HG02588 (cell line): ENCODE measurements around the gene L3MBTL1.

Experiments used
- ATAC-seq: cut with Tn5 transposase; IDR thresholded peaks from one replicate; pipeline ENCODE4 v1.9.1; 2021; ENCODE audit warnings: mild to moderate bottlenecking, moderate library complexity; ENCODE audit not compliant: unreplicated experiment

L3MBTL1 gene

GRCh38 chr20:43558412-43559146 lies 51.1 kb downstream of the L3MBTL1 start, which contains the start of gene SGK2:
Gene SGK2, plus strand, starts transcription at chr20:43559027. Its CDS starts 7,469 bp downstream, at chr20:43566496.
- no peak for ATAC-seq

- no peak for ATAC-seq
These were observed 51.9 kb downstream of the L3MBTL1 start for GRCh38 chr20:43559147-43559987.

GRCh38 chr20:43560974-43561373 lies 53.5 kb downstream of the L3MBTL1 start:
- no peak for ATAC-seq

GRCh38 chr20:43563429-43563828 lies 55.9 kb downstream of the L3MBTL1 start:
- no peak for ATAC-seq

GRCh38 chr20:43563991-43564390 lies 56.5 kb downstream of the L3MBTL1 start:
- ATAC-seq = no peak

GRCh38 chr20:43564455-43564854 lies 57.0 kb downstream of the L3MBTL1 start:
- ATAC-seq = no peak

GRCh38 chr20:43564993-43565757 lies 57.7 kb downstream of the L3MBTL1 start:
- no peak for ATAC-seq

GRCh38 chr20:43565758-43566104 lies 58.2 kb downstream of the L3MBTL1 start:
- ATAC-seq = no peak

- no peak for ATAC-seq
These were observed 60.0 kb downstream of the L3MBTL1 start for GRCh38 chr20:43567477-43567876.

- ATAC-seq = no peak
These were observed 61.2 kb downstream of the L3MBTL1 start for GRCh38 chr20:43568706-43569105.

GRCh38 chr20:43569282-43569681 lies 61.8 kb downstream of the L3MBTL1 start:
- no peak for ATAC-seq

- ATAC-seq = no peak
These were observed 63.0 kb downstream of the L3MBTL1 start for GRCh38 chr20:43570496-43570895.

GRCh38 chr20:43571310-43571709 lies 63.8 kb downstream of the L3MBTL1 start:
- no peak for ATAC-seq

- ATAC-seq = no peak
These were observed 64.3 kb downstream of the L3MBTL1 start for GRCh38 chr20:43571771-43572170.

- no peak for ATAC-seq
These were observed 65.4 kb downstream of the L3MBTL1 start for GRCh38 chr20:43572891-43573290.

- ATAC-seq = no peak
These were observed 68.6 kb downstream of the L3MBTL1 start for GRCh38 chr20:43576108-43576507.

- ATAC-seq = no peak
These were observed 72.6 kb downstream of the L3MBTL1 start for GRCh38 chr20:43579861-43580793.

- no peak for ATAC-seq
These were observed 75.8 kb downstream of the L3MBTL1 start for GRCh38 chr20:43583133-43583864.

GRCh38 chr20:43583982-43584432 lies 76.5 kb downstream of the L3MBTL1 start:
- no peak for ATAC-seq
